ENCODE data around the gene UST. TPM values are rescaled to one million over a fixed set of nuclear protein-coding genes. Genes with fewer than 3 reads are reported as not detected.

UST gene
- total and polyA plus RNA-seq, 2 of the 8 experiments (the other 6 are each of a cell fraction or from before 2014, with no cell fraction given): 13.5 to 34.5 TPM

GRCh38 chr6:149118737-149119653 is 372.2 kb downstream of the UST start (continued):
- TF ChIP-seq CHD7 (IDR thresholded peaks at IDR 0.05; ENCODE audit: insufficient replicate concordance, low read length) (no peak), KDM5A (IDR thresholded peaks at IDR 0.05; ENCODE audit: low read length) (no peak), ATF3 (IDR thresholded peaks at IDR 0.05; ENCODE audit: insufficient read depth, low read depth, low read length) (no peak), SIX5 (IDR thresholded peaks at IDR 0.05; ENCODE audit: low read depth, low read length) (no peak), SP4 (IDR thresholded peaks at IDR 0.05; ENCODE audit: low read length) (no peak), HDAC6 (IDR thresholded peaks at IDR 0.05; ENCODE audit: low read depth, low read length) (no peak), SAP30 (IDR thresholded peaks at IDR 0.05; ENCODE audit: insufficient read depth, insufficient replicate concordance, low read length) (no peak), RNF2 (IDR thresholded peaks at IDR 0.05; ENCODE audit: borderline replicate concordance, low read depth, low read length, missing control alignments, poor library complexity, severe bottlenecking) (no peak)

Measured in H1 (cell line).